Keratinocyte (primary cell): ENCODE results near the gene TMEM150B. TPM values are rescaled to one million over a fixed set of nuclear protein-coding genes. Genes with fewer than 3 reads are reported as not detected.
A peak's percentile ranks its signal among the peaks of the same experiment; 100 is the strongest.

Experiments
- DNase-seq: peaks from one replicate; pipeline ENCODE4 v3.0.0-alpha.2; 2011; ENCODE audit warnings: low read depth, missing footprints, low spot score
- FAIRE-seq: peaks from 2 replicates; lab custom pipeline; 2011; peaks lifted over from hg19 to GRCh38; lab: Jason Lieb, UNC
- H2AFZ ChIP-seq: 2 replicates; pipeline ENCODE4 v1.6.0; 2012; ENCODE audit warnings: low read length, control low read depth, inconsistent platforms; ENCODE audit not compliant: control insufficient read depth
- H3K27ac ChIP-seq: 2 replicates; pipeline ENCODE4 v1.5.1; 2011; ENCODE audit warnings: low read length; ENCODE audit not compliant: control insufficient read depth, insufficient read depth
- H3K27me3 ChIP-seq: 3 replicates; pipeline ENCODE4 v1.6.0; 2011; ENCODE audit warnings: low read length; ENCODE audit not compliant: control insufficient read depth, insufficient read depth; ENCODE audit errors: extremely low read depth
- H3K36me3 ChIP-seq, 2 experiments: 2 replicates in 1 of 2; 3 replicates in 1 of 2; pipeline ENCODE4 v1.5.1; 2011; ENCODE audit warnings: low read length in 2 of 2, mild to moderate bottlenecking in 1 of 2; ENCODE audit not compliant: control insufficient read depth in 2 of 2, insufficient read depth in 2 of 2; ENCODE audit errors: extremely low read depth in 1 of 2
- H3K4me1 ChIP-seq: 3 replicates; pipeline ENCODE4 v1.5.1; 2011; ENCODE audit warnings: low read length; ENCODE audit not compliant: control insufficient read depth, insufficient read depth; ENCODE audit errors: extremely low read depth
- H3K4me2 ChIP-seq: 3 replicates; pipeline ENCODE4 v1.6.0; 2011; ENCODE audit warnings: low read depth, low read length; ENCODE audit not compliant: control insufficient read depth, insufficient read depth; ENCODE audit errors: extremely low read depth
- H3K4me3 ChIP-seq, 3 experiments: fragments of 200-600 bp in 1 of 3; sonication (generic) in 1 of 3; 2 replicates in 2 of 3; 3 replicates in 1 of 3; pipeline ENCODE4 v1.5.1; 2011 to 2016; ENCODE audit warnings: low read length in 3 of 3, mild to moderate bottlenecking in 3 of 3, control low read depth in 2 of 3, inconsistent platforms in 1 of 3, low read depth in 1 of 3, mixed read lengths in 1 of 3, mixed run types in 1 of 3, moderate library complexity in 1 of 3; ENCODE audit not compliant: control insufficient read depth in 2 of 3, insufficient read depth in 2 of 3; ENCODE audit errors: extremely low read depth in 1 of 3
- H3K79me2 ChIP-seq: 2 replicates; pipeline ENCODE4 v1.6.0; 2012; ENCODE audit warnings: low read length; ENCODE audit not compliant: control insufficient read depth, insufficient read depth
- H3K9ac ChIP-seq: 3 replicates; pipeline ENCODE4 v1.6.0; 2011; ENCODE audit warnings: low read length; ENCODE audit not compliant: control insufficient read depth, insufficient read depth; ENCODE audit errors: extremely low read depth
- H3K9me1 ChIP-seq: 3 replicates; pipeline ENCODE4 v1.6.0; 2011; ENCODE audit warnings: low read length; ENCODE audit not compliant: control insufficient read depth, insufficient read depth; ENCODE audit errors: extremely low read depth
- H3K9me3 ChIP-seq: 2 replicates; pipeline ENCODE4 v1.5.1; 2012; ENCODE audit warnings: low read depth, low read length; ENCODE audit not compliant: control insufficient read depth
- H4K20me1 ChIP-seq: 3 replicates; pipeline ENCODE4 v1.6.0; 2011; ENCODE audit warnings: low read length; ENCODE audit not compliant: control insufficient read depth, insufficient read depth; ENCODE audit errors: extremely low read depth
- CTCF ChIP-seq, 3 experiments: IDR thresholded peaks in 1 of 3; conservative IDR thresholded peaks in 1 of 3; optimal IDR thresholded peaks in 1 of 3; 2 replicates in 2 of 3; 3 replicates in 1 of 3; pipeline versions ENCODE3 to v1.5.1; 2011; ENCODE audit warnings: low read length in 3 of 3, mild to moderate bottlenecking in 3 of 3, moderate library complexity in 2 of 3, control low read depth in 1 of 3, inconsistent platforms in 1 of 3; ENCODE audit not compliant: insufficient read depth in 2 of 3; ENCODE audit errors: extremely low read depth in 1 of 3
- EZH2 ChIP-seq: IDR thresholded peaks from one replicate; pipeline ENCODE4 v1.6.1; 2012; ENCODE audit warnings: inconsistent platforms, mild to moderate bottlenecking, low read length, moderate library complexity
- dilution Hi-C: fragments of 300-500 bp; cut with MboI; formaldehyde crosslinking; loops from one replicate; pipeline ENCODE4 v1.7.0; 2020; ENCODE audit warnings: low sequenced_read_pairs; ENCODE audit not compliant: extremely low pct_ligation_motif_present
- polyA plus RNA-seq, 5 experiments: library from polyadenylated mRNA; depleted of rRNA in 3 of 5; stranded (reverse) in 3 of 5; stranded (forward) in 1 of 5; unstranded in 1 of 5; fragments of >200 nt; gene quantifications; 1 replicate in 1 of 5; 2 replicates in 3 of 5; 3 replicates in 1 of 5; pipeline versions ENCODE4 v1.2.1 to v1.2.3, GENCODE V29; 2011 to 2012; ENCODE audit warnings: missing spikeins in 2 of 5, low read depth in 1 of 5, low replicate concordance in 1 of 5

TMEM150B gene
- polyA plus RNA-seq, 1 donor (not counting 4 experiments of a cell fraction or from before 2014, with no cell fraction given), result not detected

GRCh38 chr19:55353803-55354697, 28.9 kb upstream of the TMEM150B start:
- Histone ChIP-seq H3K9ac (peak overlapping the region; percentile 50), H3K27me3 (peaks cover 29% of the 10 kb centered on the region), H3K79me2 (no peaks in the 10 kb centered on the region), H3K27ac (no peak overlapping the region), H3K4me3 (peak overlapping the region; percentile 46 to 66 (median 63)), H3K9me3 (no peaks in the 10 kb centered on the region), H3K36me3 (no peaks in the 10 kb centered on the region), H4K20me1 (no peaks in the 10 kb centered on the region), H3K4me1 (peaks cover 9% of the 10 kb centered on the region), H2AFZ (peak overlapping the region; percentile 81), H3K9me1 (no peaks in the 10 kb centered on the region), H3K4me2 (peak overlapping the region; percentile 86)
- dilution Hi-C loops, result no loop called here
- TF ChIP-seq EZH2 (no peak), CTCF (optimal IDR thresholded peaks at IDR 0.05 in 1 of 3, IDR thresholded peaks at IDR 0.05 in 1 of 3, conservative IDR thresholded peaks at IDR 0.05 in 1 of 3; ENCODE audit: extremely low read depth in 1 of 3, insufficient read depth in 2 of 3, low read length in 3 of 3) (no peak)
- DNase-seq (no peak), FAIRE-seq (no peak)

GRCh38 chr19:55353356-55353802, 28.2 kb upstream of the TMEM150B start:
- no peak overlapping the region for H3K27ac ChIP-seq
- dilution Hi-C loops, result no loop called here
- H3K9ac ChIP-seq, result peak overlapping the region; percentile 50
- H3K36me3 ChIP-seq, result peaks cover 0 to under 1% of the 10 kb centered on the region in 2 experiments
- H3K4me3 ChIP-seq, result peak overlapping the region; percentile 46 to 66 (median 63)
- FAIRE-seq (no peak), DNase-seq (no peak)
- peaks cover 29% of the 10 kb centered on the region for H3K27me3 ChIP-seq
- no peaks in the 10 kb centered on the region for H4K20me1 ChIP-seq
- peak overlapping the region; percentile 86 for H3K4me2 ChIP-seq
- H2AFZ ChIP-seq, result peak overlapping the region; percentile 81
- peaks cover 9% of the 10 kb centered on the region for H3K4me1 ChIP-seq
- TF ChIP-seq CTCF (optimal IDR thresholded peaks at IDR 0.05 in 1 of 3, IDR thresholded peaks at IDR 0.05 in 1 of 3, conservative IDR thresholded peaks at IDR 0.05 in 1 of 3; ENCODE audit: extremely low read depth in 1 of 3, insufficient read depth in 2 of 3, low read length in 3 of 3) (no peak), EZH2 (peak; percentile 37)
- H3K9me3 ChIP-seq, result no peaks in the 10 kb centered on the region
- no peaks in the 10 kb centered on the region for H3K9me1 ChIP-seq
- no peaks in the 10 kb centered on the region for H3K79me2 ChIP-seq
